ENCODE results near the gene VAV3. TPM values are rescaled to one million over a fixed set of nuclear protein-coding genes. Genes with fewer than 3 reads are reported as not detected.
A peak's percentile ranks its signal among the peaks of the same experiment; 100 is the strongest.

VAV3 gene
- total and polyA plus RNA-seq, 2 donors (not counting 1 experiment from before 2014, with no cell fraction given): not detected

- H3K27ac ChIP-seq (ENCODE audit: insufficient read depth, low read length): no peak overlapping the region
- H2AFZ ChIP-seq (ENCODE audit: low read length): no peak overlapping the region
- H3K27me3 ChIP-seq (ENCODE audit: control insufficient read depth, insufficient read depth, low read length): no peaks in the 10 kb centered on the region
These were observed 316.0 kb downstream of the VAV3 start for GRCh38 chr1:107649023-107649422.

GRCh38 chr1:107648071-107648470, 316.9 kb downstream of the VAV3 start:
- Histone ChIP-seq H3K27me3 (ENCODE audit: control insufficient read depth, insufficient read depth, low read length) (no peaks in the 10 kb centered on the region), H3K4me2 (ENCODE audit: extremely low read depth, insufficient read depth, low read length) (no peak overlapping the region), H3K4me1 (ENCODE audit: control insufficient read depth, extremely low read depth, insufficient read depth, low read length) (peaks cover 8% of the 10 kb centered on the region), H3K79me2 (ENCODE audit: control insufficient read depth, insufficient read depth, low read length) (no peaks in the 10 kb centered on the region), H3K36me3 (ENCODE audit: control insufficient read depth, insufficient read depth, low read length) (no peaks in the 10 kb centered on the region), H3K4me3 (replicated peaks in 1 of 4; ENCODE audit: control extremely low read depth in 1 of 4, insufficient read depth in 1 of 4, low read depth in 3 of 4, low read length in 4 of 4) (no peak overlapping the region), H3K9me3 (ENCODE audit: control insufficient read depth, insufficient read depth, low read depth, low read length) (no peaks in the 10 kb centered on the region), H2AFZ (ENCODE audit: low read length) (no peak overlapping the region), H3K9ac (ENCODE audit: insufficient read depth, low read length) (no peak overlapping the region), H4K20me1 (ENCODE audit: control insufficient read depth, extremely low read depth, insufficient read depth, low read length) (no peaks in the 10 kb centered on the region), H3K27ac (ENCODE audit: insufficient read depth, low read length) (no peak overlapping the region)
- DNase-seq (ENCODE audit: low read depth in 2 of 2): peak; percentile 63 to 88
- TF ChIP-seq CTCF (conservative IDR thresholded peaks at IDR 0.05 in 1 of 2, IDR thresholded peaks at IDR 0.05 in 1 of 2; ENCODE audit: low read depth in 1 of 2, low read length in 2 of 2): no peak
- TF ChIP-seq EZH2 (IDR thresholded peaks at IDR 0.05; ENCODE audit: low read length, missing control alignments): no peak

More at GRCh38 chr1:107649023-107649422, 316.0 kb downstream of the VAV3 start:
- Histone ChIP-seq H3K9me3 (ENCODE audit: control insufficient read depth, insufficient read depth, low read depth, low read length) (no peaks in the 10 kb centered on the region), H3K4me1 (ENCODE audit: control insufficient read depth, extremely low read depth, insufficient read depth, low read length) (peaks cover 8% of the 10 kb centered on the region), H3K9ac (ENCODE audit: insufficient read depth, low read length) (no peak overlapping the region), H3K79me2 (ENCODE audit: control insufficient read depth, insufficient read depth, low read length) (no peaks in the 10 kb centered on the region), H3K4me3 (replicated peaks in 1 of 4; ENCODE audit: control extremely low read depth in 1 of 4, insufficient read depth in 1 of 4, low read depth in 3 of 4, low read length in 4 of 4) (no peak overlapping the region), H3K4me2 (ENCODE audit: extremely low read depth, insufficient read depth, low read length) (peak overlapping the region; percentile 15), H3K36me3 (ENCODE audit: control insufficient read depth, insufficient read depth, low read length) (no peaks in the 10 kb centered on the region), H4K20me1 (ENCODE audit: control insufficient read depth, extremely low read depth, insufficient read depth, low read length) (no peaks in the 10 kb centered on the region)
- peak; percentile 11 to 20 for DNase-seq (ENCODE audit: low read depth in 2 of 2)
- TF ChIP-seq CTCF (conservative IDR thresholded peaks at IDR 0.05 in 1 of 2, IDR thresholded peaks at IDR 0.05 in 1 of 2; ENCODE audit: low read depth in 1 of 2, low read length in 2 of 2) (no peak), EZH2 (IDR thresholded peaks at IDR 0.05; ENCODE audit: low read length, missing control alignments) (no peak)

GRCh38 chr1:107647012-107647411, 318.0 kb downstream of the VAV3 start:
- no peaks in the 10 kb centered on the region for H3K9me3 ChIP-seq (ENCODE audit: control insufficient read depth, insufficient read depth, low read depth, low read length)
- H3K4me2 ChIP-seq (ENCODE audit: extremely low read depth, insufficient read depth, low read length): no peak overlapping the region
- no peak for DNase-seq (ENCODE audit: low read depth in 2 of 2)
- no peak for TF ChIP-seq EZH2 (IDR thresholded peaks at IDR 0.05; ENCODE audit: low read length, missing control alignments)
- no peak for TF ChIP-seq CTCF (conservative IDR thresholded peaks at IDR 0.05 in 1 of 2, IDR thresholded peaks at IDR 0.05 in 1 of 2; ENCODE audit: low read depth in 1 of 2, low read length in 2 of 2)
- H3K27ac ChIP-seq (ENCODE audit: insufficient read depth, low read length): no peak overlapping the region
- H3K4me3 ChIP-seq (replicated peaks in 1 of 4; ENCODE audit: control extremely low read depth in 1 of 4, insufficient read depth in 1 of 4, low read depth in 3 of 4, low read length in 4 of 4): no peak overlapping the region
- H3K4me1 ChIP-seq (ENCODE audit: control insufficient read depth, extremely low read depth, insufficient read depth, low read length): peaks cover 8% of the 10 kb centered on the region
- no peaks in the 10 kb centered on the region for H3K27me3 ChIP-seq (ENCODE audit: control insufficient read depth, insufficient read depth, low read length)
- H3K36me3 ChIP-seq (ENCODE audit: control insufficient read depth, insufficient read depth, low read length): no peaks in the 10 kb centered on the region
- no peak overlapping the region for H2AFZ ChIP-seq (ENCODE audit: low read length)
- H3K79me2 ChIP-seq (ENCODE audit: control insufficient read depth, insufficient read depth, low read length): no peaks in the 10 kb centered on the region
- no peaks in the 10 kb centered on the region for H4K20me1 ChIP-seq (ENCODE audit: control insufficient read depth, extremely low read depth, insufficient read depth, low read length)
- H3K9ac ChIP-seq (ENCODE audit: insufficient read depth, low read length): no peak overlapping the region

All from fibroblast of lung (primary cell).